Mesodermal cell (in vitro differentiated cells): Measurements from ENCODE around the gene SLC39A10.
"Not testable (repeated sequence)": the region's sequence is repeated elsewhere in the genome, so short reads cannot be mapped to it uniquely, and the experiment has no call there.

Experiments used
- H3K27ac ChIP-seq: 2 replicates; pipeline ENCODE4 v1.7.0; 2013; ENCODE audit warnings: mild to moderate bottlenecking, low read depth, low read length, moderate library complexity; ENCODE audit not compliant: severe bottlenecking
- H3K36me3 ChIP-seq: 2 replicates; pipeline ENCODE4 v1.7.1; 2013; ENCODE audit warnings: mild to moderate bottlenecking, low read length, moderate library complexity; ENCODE audit not compliant: control insufficient read depth, insufficient read depth
- H3K4me1 ChIP-seq: one replicate; pipeline ENCODE4 v1.7.1; 2013; ENCODE audit warnings: mild to moderate bottlenecking, low read length; ENCODE audit not compliant: insufficient read depth, control insufficient read depth, poor library complexity, severe bottlenecking
- H3K4me3 ChIP-seq: 2 replicates; pipeline ENCODE4 v1.7.0; 2013; ENCODE audit warnings: low read length, control low read depth, mild to moderate bottlenecking; ENCODE audit not compliant: insufficient read depth, poor library complexity, severe bottlenecking; ENCODE audit errors: extremely low read depth
- H3K9me3 ChIP-seq: 2 replicates; pipeline ENCODE4 v1.7.1; 2013; ENCODE audit warnings: mild to moderate bottlenecking, low read length, moderate library complexity; ENCODE audit not compliant: control insufficient read depth
- WGBS, 2 experiments: methylation state at CpG; one replicate each; pipeline ENCODE4 v1.1.5; 2013; ENCODE audit warnings: missing lambda C conversion rate in 2 of 2; ENCODE audit not compliant: insufficient coverage in 2 of 2; 5-methylcytosine and 5-hydroxymethylcytosine counted together

SLC39A10 gene

DNA sequence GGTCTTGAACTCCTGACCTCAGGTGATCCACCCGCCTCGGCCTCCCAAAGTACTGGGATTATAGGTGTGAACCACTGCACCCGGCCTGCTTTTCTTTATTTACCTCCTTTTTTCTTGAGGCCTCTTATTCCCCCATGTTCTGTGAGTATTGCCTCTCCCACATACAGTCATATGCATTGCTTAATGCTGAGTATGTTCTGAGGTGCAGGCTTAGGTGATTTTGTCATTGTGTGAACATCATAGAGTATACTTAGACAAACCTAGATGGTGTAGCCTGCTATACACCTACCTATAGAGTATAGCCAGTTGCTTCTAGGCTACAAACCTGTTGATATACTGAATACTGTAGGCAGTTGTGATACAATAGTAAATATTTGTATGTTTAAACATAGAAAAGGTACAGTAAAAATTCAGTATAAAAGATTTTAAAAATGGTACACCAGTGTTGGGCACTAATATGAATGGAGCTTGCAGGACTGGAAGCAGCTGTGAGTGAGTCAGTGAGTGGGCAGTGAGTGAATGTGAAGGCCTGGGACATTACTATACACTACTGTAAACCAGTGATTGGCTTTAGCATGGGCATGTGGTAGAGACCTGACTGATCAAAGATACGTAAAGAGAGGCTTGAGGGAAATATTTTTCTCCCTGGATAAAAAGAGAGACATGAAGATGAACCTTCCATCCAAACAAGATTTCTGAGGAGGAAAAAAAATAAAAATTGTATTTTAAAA is 17.6 kb downstream of the SLC39A10 start:
- WGBS, 2 experiments, result 100% methylated on average over 1 of the region's 4 CpGs; no CpG with 5 or more reads in 1 of the 2 experiments
- peaks cover 19% of the 10 kb centered on the region for H3K36me3 ChIP-seq

DNA sequence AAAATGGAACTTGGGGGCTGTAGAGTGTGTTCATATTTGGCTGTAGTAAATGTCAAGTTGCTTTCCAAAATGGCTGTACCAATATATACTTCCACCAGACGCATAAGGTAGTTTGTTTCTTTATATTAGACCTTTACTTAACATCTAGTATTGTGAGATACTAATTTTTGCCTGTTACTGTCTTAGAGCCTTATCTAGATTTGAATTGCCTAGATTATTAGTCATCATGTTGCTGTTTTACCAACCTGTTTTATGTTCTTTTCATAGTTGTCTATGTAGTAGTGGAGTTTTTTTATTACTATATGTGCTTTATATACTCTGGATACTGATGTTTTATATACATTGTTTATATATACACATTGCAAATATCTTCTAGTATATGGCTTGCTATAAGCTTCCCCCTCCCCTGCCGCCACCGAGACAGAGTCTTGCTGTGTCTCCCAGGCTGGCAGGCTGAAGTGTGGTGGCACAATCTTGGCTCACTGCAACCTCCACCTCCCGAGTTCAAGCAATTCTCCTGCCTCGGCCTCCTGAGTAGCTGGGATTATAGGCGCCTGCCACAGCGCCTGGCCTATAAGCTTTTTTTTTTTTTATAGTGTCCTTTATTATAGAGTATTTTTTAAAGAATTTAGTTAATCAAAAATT is 18.9 kb downstream of the SLC39A10 start:
- Histone ChIP-seq H3K4me1 (peaks cover 6% of the 10 kb centered on the region), H3K36me3 (peaks cover 30% of the 10 kb centered on the region), H3K27ac (no peak overlapping the region), H3K9me3 (no peaks in the 10 kb centered on the region), H3K4me3 (no peak overlapping the region)
- 93 to 100% methylated on average over 1 to 2 of the region's 7 CpGs for WGBS, 2 experiments

More for the DNA sequence above, 17.6 kb downstream of the SLC39A10 start:
- Histone ChIP-seq H3K9me3 (no peaks in the 10 kb centered on the region), H3K27ac (no peak overlapping the region), H3K4me3 (no peak overlapping the region), H3K4me1 (peaks cover 6% of the 10 kb centered on the region)

GRCh38 chr2:195677290-195677689 is 20.3 kb downstream of the SLC39A10 start:
- H3K27ac ChIP-seq, result no peak overlapping the region
- H3K36me3 ChIP-seq, result peaks cover 22% of the 10 kb centered on the region
- 94 to 100% methylated on average over 1 to 2 of the region's 2 CpGs for WGBS, 2 experiments
- H3K4me1 ChIP-seq, result no peaks in the 10 kb centered on the region
- no peaks in the 10 kb centered on the region for H3K9me3 ChIP-seq
- no peak overlapping the region for H3K4me3 ChIP-seq

- Histone ChIP-seq H3K4me3 (no peak overlapping the region), H3K9me3 (no peaks in the 10 kb centered on the region), H3K27ac (no peak overlapping the region), H3K4me1 (no peaks in the 10 kb centered on the region), H3K36me3 (peaks cover 21% of the 10 kb centered on the region)
- 88% methylated on average over 1 of the region's 2 CpGs; no CpG with 5 or more reads in 1 of the 2 experiments for WGBS, 2 experiments
These were observed 20.9 kb downstream of the SLC39A10 start for GRCh38 chr2:195677884-195678283.

- H3K4me1 ChIP-seq, result no peaks in the 10 kb centered on the region
- 100% methylated on average over 1 of the region's 1 CpG; no CpG with 5 or more reads in 1 of the 2 experiments for WGBS, 2 experiments
These were observed 25.1 kb downstream of the SLC39A10 start for GRCh38 chr2:195682077-195682476.

DNA sequence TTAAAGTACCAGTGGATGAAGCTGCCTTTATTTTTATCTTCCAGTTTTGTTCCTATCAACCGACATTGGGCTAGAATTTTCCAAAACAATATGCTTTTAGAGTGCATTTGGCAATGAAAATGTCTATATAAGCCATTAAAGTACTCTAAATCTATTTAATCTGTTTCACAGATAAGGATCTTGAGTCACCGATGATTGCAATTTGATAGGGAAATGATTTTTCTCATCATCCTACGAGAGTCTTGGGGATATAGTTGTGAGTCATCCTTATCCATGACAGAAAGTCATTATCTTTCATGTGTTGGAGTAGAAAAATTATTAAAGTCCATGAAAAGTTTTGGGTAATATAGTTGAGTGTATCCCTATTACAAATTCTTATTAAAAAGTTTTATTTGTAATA is 26.1 kb downstream of the SLC39A10 start:
- Histone ChIP-seq H3K9me3 (no peaks in the 10 kb centered on the region), H3K27ac (no peak overlapping the region), H3K4me1 (no peaks in the 10 kb centered on the region), H3K4me3 (no peak overlapping the region), H3K36me3 (peaks cover 11% of the 10 kb centered on the region)
- 100% methylated on average over 1 to 2 of the region's 3 CpGs for WGBS, 2 experiments

More at GRCh38 chr2:195682077-195682476, 25.1 kb downstream of the SLC39A10 start:
- Histone ChIP-seq H3K36me3 (peaks cover 14% of the 10 kb centered on the region), H3K4me3 (no peak overlapping the region), H3K9me3 (no peaks in the 10 kb centered on the region), H3K27ac (no peak overlapping the region)

DNA sequence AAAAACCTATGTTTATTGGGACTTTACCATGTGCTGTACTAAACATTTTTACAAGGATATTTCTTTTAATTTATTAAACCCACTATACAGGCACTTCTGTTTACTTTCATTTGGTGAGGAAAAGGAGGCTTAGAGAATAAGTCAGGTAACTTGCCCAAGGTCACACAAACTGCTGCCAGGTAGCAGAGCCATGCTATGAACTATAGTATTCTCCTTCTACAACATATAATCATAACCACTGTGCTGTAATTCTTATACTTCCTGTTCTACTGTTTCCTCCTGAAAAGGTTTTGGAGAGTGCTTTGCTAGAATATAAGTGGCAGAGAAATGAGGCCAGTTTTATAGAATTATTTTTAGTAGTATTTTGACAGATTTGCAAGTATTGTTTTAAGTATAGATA is 29.5 kb downstream of the SLC39A10 start:
- Histone ChIP-seq H3K4me1 (no peaks in the 10 kb centered on the region), H3K4me3 (no peak overlapping the region), H3K9me3 (no peaks in the 10 kb centered on the region), H3K36me3 (no peaks in the 10 kb centered on the region), H3K27ac (no peak overlapping the region)

- no peak overlapping the region for H3K27ac ChIP-seq
- no peaks in the 10 kb centered on the region for H3K4me1 ChIP-seq
- WGBS, 2 experiments, result 100% methylated on average over 1 of the region's 2 CpGs
- no peak overlapping the region for H3K4me3 ChIP-seq
- no peaks in the 10 kb centered on the region for H3K36me3 ChIP-seq
- H3K9me3 ChIP-seq, result no peaks in the 10 kb centered on the region
These were observed 30.5 kb downstream of the SLC39A10 start for GRCh38 chr2:195687320-195688086.

DNA sequence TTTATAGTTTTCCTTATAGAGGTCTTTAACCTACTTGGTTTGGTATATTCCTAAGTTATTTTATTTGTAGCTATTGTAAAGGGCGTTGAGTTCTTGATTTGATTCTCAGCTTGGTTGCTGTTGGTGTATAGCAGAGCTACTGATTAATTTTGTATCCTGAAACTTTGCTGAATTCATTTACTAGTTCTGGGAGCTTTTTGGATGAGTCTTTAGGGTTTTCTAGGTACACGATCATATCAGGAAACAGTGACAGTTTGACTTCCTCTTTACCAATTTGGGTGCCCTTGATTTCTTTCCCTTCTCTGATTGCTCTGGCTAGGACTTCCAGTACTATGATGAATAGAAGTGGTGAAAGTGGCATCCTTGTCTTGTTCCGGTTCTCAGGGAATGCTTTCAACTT is 35.5 kb downstream of the SLC39A10 start:
- WGBS, 2 experiments, result 80 to 92% methylated on average over 1 to 2 of the region's 3 CpGs
- H3K4me1 ChIP-seq, H3K27ac ChIP-seq, H3K4me3 ChIP-seq, H3K36me3 ChIP-seq, H3K9me3 ChIP-seq: not testable (repeated sequence)

DNA sequence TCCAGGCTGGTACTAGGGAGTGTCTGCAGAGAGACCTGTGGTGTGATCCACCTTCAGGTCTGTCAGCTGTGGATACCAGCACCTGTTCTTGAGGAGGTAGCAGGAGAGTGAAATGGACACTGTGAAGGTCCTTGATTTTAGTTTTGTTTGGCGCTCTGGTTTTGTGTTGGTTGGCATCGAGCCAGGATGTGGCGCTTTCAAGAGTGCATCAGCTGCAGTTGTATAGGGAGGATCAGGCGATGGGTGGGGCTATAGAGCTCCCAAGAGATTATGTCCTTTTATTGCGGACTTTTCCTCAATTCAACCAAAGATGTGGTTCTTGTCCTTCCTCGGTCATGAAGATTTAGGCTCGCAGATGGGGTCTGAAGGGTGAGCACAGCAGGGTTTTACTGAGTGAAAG is 37.5 kb downstream of the SLC39A10 start:
- H3K36me3 ChIP-seq, result peaks cover 9% of the 10 kb centered on the region
- no peak overlapping the region for H3K4me3 ChIP-seq
- H3K9me3 ChIP-seq, result no peaks in the 10 kb centered on the region
- H3K4me1 ChIP-seq, result no peaks in the 10 kb centered on the region
- WGBS, 2 experiments, result 89 to 96% methylated on average over 5 of the region's 7 CpGs
- H3K27ac ChIP-seq, result no peak overlapping the region
